ENCODE data around the gene CDC42BPB. TPM values are rescaled to one million over a fixed set of nuclear protein-coding genes. Genes with fewer than 3 reads are reported as not detected.
A peak's percentile ranks its signal among the peaks of the same experiment; 100 is the strongest.

The CDC42BPB gene
- total and polyA plus RNA-seq, 2 of the 13 experiments (the other 11 are each of a cell fraction or from before 2014, with no cell fraction given): 19.7 to 32.3 TPM

- TF ChIP-seq YY1 (IDR thresholded peaks at IDR 0.05; ENCODE audit: insufficient read depth, insufficient replicate concordance, low read depth, low read length): peak; percentile 11
- TF ChIP-seq RXRA (CRISPR knock-in tag; IDR thresholded peaks at IDR 0.05): 0 out of 2 replicates have a peak, but pooled peaks have one; percentile 38
- TF ChIP-seq ARID2 (CRISPR knock-in tag; IDR thresholded peaks at IDR 0.05; ENCODE audit: borderline replicate concordance): no peak
- no peak for TF ChIP-seq FIP1L1 (IDR thresholded peaks at IDR 0.05; ENCODE audit: borderline replicate concordance, insufficient read depth, low read depth, low read length)
- TF ChIP-seq ELF1 (CRISPR knock-in tag; IDR thresholded peaks at IDR 0.05): no peak
- TF ChIP-seq ZNF577 (CRISPR knock-in tag; IDR thresholded peaks at IDR 0.05; ENCODE audit: borderline replicate concordance, low read depth): no peak
- TF ChIP-seq ZFP37 (CRISPR knock-in tag; IDR thresholded peaks at IDR 0.05; ENCODE audit: borderline replicate concordance): no peak
- TF ChIP-seq AKNA (CRISPR knock-in tag; IDR thresholded peaks at IDR 0.05; ENCODE audit: borderline replicate concordance): no peak
- TF ChIP-seq TEAD3 (CRISPR knock-in tag; optimal IDR thresholded peaks at IDR 0.05; ENCODE audit: borderline replicate concordance): no peak
- peak; percentile 62 for TF ChIP-seq HDAC1 (CRISPR knock-in tag; IDR thresholded peaks at IDR 0.05)
- TF ChIP-seq MLXIP (CRISPR knock-in tag; IDR thresholded peaks at IDR 0.05; ENCODE audit: borderline replicate concordance): no peak
- peak; percentile 46; the same call in 1 of the 2 replicates for TF ChIP-seq ZNF891 (CRISPR knock-in tag; IDR thresholded peaks at IDR 0.05)
- TF ChIP-seq SIX1 (CRISPR knock-in tag; IDR thresholded peaks at IDR 0.05; ENCODE audit: borderline replicate concordance): no peak
- TF ChIP-seq ZNF101 (CRISPR knock-in tag; IDR thresholded peaks at IDR 0.05; ENCODE audit: borderline replicate concordance, low read depth): no peak
- no peak for TF ChIP-seq CCAR2 (optimal IDR thresholded peaks at IDR 0.05; ENCODE audit: low read depth, low read length)
- no peak for TF ChIP-seq RAD21 (CRISPR knock-in tag; IDR thresholded peaks at IDR 0.05)
- no peak for TF ChIP-seq ZBTB42 (CRISPR knock-in tag; IDR thresholded peaks at IDR 0.05)
- no peak for TF ChIP-seq BHLHE40 (IDR thresholded peaks at IDR 0.05; ENCODE audit: low read length)
- no peak for TF ChIP-seq RFX3 (CRISPR knock-in tag; IDR thresholded peaks at IDR 0.05)
- TF ChIP-seq ZFP91 (CRISPR knock-in tag; IDR thresholded peaks at IDR 0.05; ENCODE audit: borderline replicate concordance): no peak
These were observed at the start of gene CDC42BPB (continued) for GRCh38 chr14:103057372-103058163.
